MCF 10A (cell line): ENCODE measurements around the gene SCG3. TPM values are rescaled to one million over a fixed set of nuclear protein-coding genes. Genes with fewer than 3 reads are reported as not detected.
A peak's percentile ranks its signal among the peaks of the same experiment; 100 is the strongest.

Experiments
- BruUV-seq: library from RNA; stranded (reverse); fragments of 400-500 nt; replicated peaks from 2 replicates; lab custom pipeline; 2021; lab: Mats Ljungman, UMichigan
- CTCF ChIA-PET: fragments of 300-600 bp; sonication (Branson Sonifier 250); formaldehyde crosslinking; extraction: SDS; loops from one replicate; lab custom pipeline; 2021; ENCODE audit warnings: antibody characterized with exemption, inconsistent platforms; lab: Yijun Ruan, JAX
- POLR2A ChIA-PET: fragments of 300-600, 350-650 bp; sonication (Branson Sonifier 250); formaldehyde crosslinking; extraction: SDS; loops from one replicate; lab custom pipeline; 2020; ENCODE audit warnings: antibody characterized with exemption, inconsistent platforms; lab: Yijun Ruan, JAX
- DNase-seq: peaks from one replicate; pipeline ENCODE4 v3.0.0-alpha.2; 2018; ENCODE audit not compliant: unreplicated experiment
- H3K27ac Mint-ChIP-seq: one replicate; pipeline ENCODE4 v1.8.0; 2022; ENCODE audit warnings: mild to moderate bottlenecking, low read depth, mixed read lengths; ENCODE audit not compliant: unreplicated experiment
- H3K27me3 Mint-ChIP-seq: one replicate; pipeline ENCODE4 v1.8.0; 2022; ENCODE audit warnings: mixed read lengths; ENCODE audit not compliant: insufficient read depth, unreplicated experiment
- H3K36me3 Mint-ChIP-seq: one replicate; pipeline ENCODE4 v1.8.0; 2022; ENCODE audit warnings: mild to moderate bottlenecking, moderate library complexity, mixed read lengths; ENCODE audit not compliant: insufficient read depth, unreplicated experiment
- H3K4me1 Mint-ChIP-seq: one replicate; pipeline ENCODE4 v1.8.0; 2022; ENCODE audit warnings: mixed read lengths; ENCODE audit not compliant: insufficient read depth, unreplicated experiment
- H3K4me3 Mint-ChIP-seq: one replicate; pipeline ENCODE4 v1.8.0; 2022; ENCODE audit warnings: mild to moderate bottlenecking, moderate library complexity, mixed read lengths; ENCODE audit not compliant: unreplicated experiment
- H3K9me3 Mint-ChIP-seq: one replicate; pipeline ENCODE4 v1.8.0; 2022; ENCODE audit warnings: mixed read lengths; ENCODE audit not compliant: unreplicated experiment
- CTCF ChIP-seq: fragments of 200-600 bp; IDR thresholded peaks from one replicate; pipeline ENCODE4 v1.8.0; 2022; ENCODE audit warnings: antibody characterized with exemption, mild to moderate bottlenecking; ENCODE audit not compliant: unreplicated experiment
- intact Hi-C: fragments of 100-400 bp; cut with micrococcal nuclease; formaldehyde crosslinking; loops from 2 replicates; pipeline ENCODE4 v1.14.1; 2022
- total RNA-seq: library from RNA; stranded (reverse); gene quantifications from 2 replicates; pipeline ENCODE4 v1.2.3, GENCODE V29; 2022

SCG3 gene
- total RNA-seq, 1 experiment from 2014 or later = not detected

GRCh38 chr15:51726302-51727073, 45.2 kb downstream of the SCG3 start:
- H3K4me1 Mint-ChIP-seq = peaks cover 31% of the 10 kb centered on the region
- intact Hi-C loops = loop anchor here (5.0 kb wide), 1 partner anchor 74 kb away; no protein-coding TSS in a partner anchor
- peak; percentile 92 for DNase-seq
- no peak for TF ChIP-seq CTCF
- no TSS peak for BruUV-seq
- H3K27me3 Mint-ChIP-seq = no peaks in the 10 kb centered on the region
- no peaks in the 10 kb centered on the region for H3K9me3 Mint-ChIP-seq
- no peak overlapping the region for H3K27ac Mint-ChIP-seq
- peaks cover 4% of the 10 kb centered on the region for H3K36me3 Mint-ChIP-seq
- CTCF ChIA-PET = interaction anchor here (0.6 to 1.5 kb wide), 3 partner anchors 31 to 51 kb away, joined by 3 read pairs; no protein-coding TSS in a partner anchor
- POLR2A ChIA-PET = interaction anchor here (0.7 to 4.2 kb wide), 4 partner anchors 11 to 58 kb away, joined by 3 to 40 read pairs (median 3); partner anchors contain the start of gene LYSMD2
- H3K4me3 Mint-ChIP-seq = no peak overlapping the region

- H3K4me1 Mint-ChIP-seq = peaks cover 34% of the 10 kb centered on the region
Observed at GRCh38 chr15:51727141-51727897, 46.0 kb downstream of the SCG3 start.

GRCh38 chr15:51731549-51732267, 50.4 kb downstream of the SCG3 start:
- Mint-ChIP-seq H3K9me3 (no peaks in the 10 kb centered on the region), H3K27ac (peak overlapping the region; percentile 96), H3K27me3 (no peaks in the 10 kb centered on the region), H3K4me3 (peak overlapping the region; percentile 76), H3K36me3 (no peaks in the 10 kb centered on the region), H3K4me1 (peaks cover 31% of the 10 kb centered on the region)
- CTCF ChIA-PET = interaction anchor here (0.7 to 3.5 kb wide), 4 partner anchors 11 to 82 kb away, joined by 3 to 32 read pairs (median 6); no protein-coding TSS in a partner anchor
- no peak for TF ChIP-seq CTCF
- POLR2A ChIA-PET = interaction anchor here (0.6 to 2.5 kb wide), 8 partner anchors 11 to 430 kb away, joined by 3 to 12 read pairs (median 4); no protein-coding TSS in a partner anchor
- BruUV-seq = no TSS peak
- intact Hi-C loops = loop anchor here (2.0 kb wide), 1 partner anchor 45 kb away; no protein-coding TSS in a partner anchor
- DNase-seq = peak; percentile 56

More at GRCh38 chr15:51727141-51727897, 46.0 kb downstream of the SCG3 start:
- no peak for TF ChIP-seq CTCF
- no TSS peak for BruUV-seq
- H3K27ac Mint-ChIP-seq = no peak overlapping the region
- intact Hi-C loops = loop anchor here (5.0 kb wide), 1 partner anchor 75 kb away; no protein-coding TSS in a partner anchor
- no peaks in the 10 kb centered on the region for H3K27me3 Mint-ChIP-seq
- CTCF ChIA-PET = interaction anchor here (0.6 to 3.2 kb wide), 3 partner anchors 31 to 49 kb away, joined by 3 to 12 read pairs (median 3); no protein-coding TSS in a partner anchor
- H3K36me3 Mint-ChIP-seq = no peaks in the 10 kb centered on the region
- no peaks in the 10 kb centered on the region for H3K9me3 Mint-ChIP-seq
- DNase-seq = no peak
- H3K4me3 Mint-ChIP-seq = no peak overlapping the region
- POLR2A ChIA-PET = interaction anchor here (0.7 to 4.2 kb wide), 3 partner anchors 9 to 32 kb away, joined by 3 to 40 read pairs (median 5); partner anchors contain the start of gene LYSMD2
